GM23338 (cell line): ENCODE data around the gene TWF2. TPM values are rescaled to one million over a fixed set of nuclear protein-coding genes. Genes with fewer than 3 reads are reported as not detected.

Experiments
- ATAC-seq: fragments of 200-7000 bp; cut with Tn5 transposase; 3 replicates; pipeline ENCODE4 v1.9.1; 2020
- DNase-seq: peaks from one replicate; pipeline ENCODE4 v3.0.0-alpha.2; 2015; ENCODE audit warnings: low spot score
- H2AFZ ChIP-seq: fragments of 200-600 bp; sonication (generic); 2 replicates; pipeline ENCODE4 v1.8.0; 2016; ENCODE audit warnings: antibody characterized with exemption, mild to moderate bottlenecking, moderate library complexity
- H3F3A ChIP-seq: fragments of 200-600 bp; sonication (generic); replicated peaks from 2 replicates; pipeline ENCODE4 v1.8.0; 2017; ENCODE audit warnings: antibody characterized with exemption, mixed run types, low read depth
- H3K27ac ChIP-seq: fragments of 200-600 bp; sonication (generic); 2 replicates; pipeline ENCODE4 v1.6.1; 2016; ENCODE audit warnings: low read depth
- H3K27me3 ChIP-seq: fragments of 200-600 bp; sonication (generic); 2 replicates; pipeline ENCODE4 v1.8.0; 2016; ENCODE audit warnings: mild to moderate bottlenecking, mixed run types, moderate library complexity; ENCODE audit not compliant: insufficient read depth
- H3K36me3 ChIP-seq: fragments of 200-600 bp; sonication (generic); 2 replicates; pipeline ENCODE4 v1.8.0; 2016; ENCODE audit warnings: mild to moderate bottlenecking; ENCODE audit not compliant: insufficient read depth
- H3K4me1 ChIP-seq: fragments of 200-600 bp; sonication (generic); 2 replicates; pipeline ENCODE4 v1.8.0; 2016; ENCODE audit warnings: mild to moderate bottlenecking, moderate library complexity; ENCODE audit not compliant: insufficient read depth
- H3K4me2 ChIP-seq: fragments of 200-600 bp; sonication (generic); 2 replicates; pipeline ENCODE4 v1.7.1; 2017; ENCODE audit warnings: mixed run types
- H3K4me3 ChIP-seq: fragments of 200-600 bp; sonication (generic); 2 replicates; pipeline ENCODE4 v1.6.1; 2016; ENCODE audit warnings: mixed run types
- H3K79me2 ChIP-seq: fragments of 200-600 bp; sonication (generic); replicated peaks from 2 replicates; pipeline ENCODE4 v1.8.0; 2017; ENCODE audit warnings: mild to moderate bottlenecking; ENCODE audit not compliant: insufficient read depth
- H3K9me2 ChIP-seq: fragments of 200-600 bp; sonication (generic); 2 replicates; pipeline ENCODE4 v1.8.0; 2017; ENCODE audit not compliant: insufficient read depth
- H4K20me1 ChIP-seq: fragments of 200-600 bp; sonication (generic); replicated peaks from 2 replicates; pipeline ENCODE4 v1.8.0; 2017; ENCODE audit warnings: mild to moderate bottlenecking; ENCODE audit not compliant: insufficient read depth
- H3K27ac Mint-ChIP-seq: 2 replicates; pipeline ENCODE4 v1.8.0; 2020; ENCODE audit warnings: inconsistent platforms, mild to moderate bottlenecking, moderate library complexity, mixed read lengths
- H3K27me3 Mint-ChIP-seq: 3 replicates; pipeline ENCODE4 v1.8.0; 2022; ENCODE audit warnings: low read depth, mild to moderate bottlenecking, moderate library complexity, mixed read lengths, inconsistent platforms; ENCODE audit not compliant: insufficient read depth, poor library complexity
- H3K36me3 Mint-ChIP-seq: 3 replicates; pipeline ENCODE4 v1.8.0; 2021; ENCODE audit warnings: low read depth, mild to moderate bottlenecking, inconsistent platforms, moderate library complexity, mixed read lengths
- H3K4me1 Mint-ChIP-seq: 3 replicates; pipeline ENCODE4 v1.8.0; 2020; ENCODE audit warnings: mild to moderate bottlenecking, inconsistent platforms, mixed read lengths
- H3K4me3 Mint-ChIP-seq: 3 replicates; pipeline ENCODE4 v1.8.0; 2021; ENCODE audit warnings: moderate library complexity, mild to moderate bottlenecking, inconsistent platforms, mixed read lengths
- H3K9me3 Mint-ChIP-seq: 3 replicates; pipeline ENCODE4 v1.8.0; 2020; ENCODE audit warnings: moderate library complexity, mild to moderate bottlenecking, inconsistent platforms, mixed read lengths
- CREB1 ChIP-seq: fragments of 250-450 bp; sonication (Bioruptor Pico); IDR thresholded peaks from 2 replicates; pipeline ENCODE4 v1.5.0; 2020; ENCODE audit warnings: low read depth, mild to moderate bottlenecking, moderate library complexity
- CTCF ChIP-seq, 2 experiments: fragments of 200-600 bp in 1 of 2; sonication (generic) in 1 of 2; conservative IDR thresholded peaks; 2 replicates each; pipeline versions ENCODE4 v1.5.1 to v1.6.1; 2016 to 2017; ENCODE audit warnings: antibody characterized with exemption in 2 of 2, low read depth in 2 of 2, mild to moderate bottlenecking in 2 of 2, moderate library complexity in 1 of 2
- ETS1 ChIP-seq: IDR thresholded peaks from 2 replicates; pipeline ENCODE4 v1.6.1; 2016; ENCODE audit warnings: antibody characterized with exemption
- EZH2 ChIP-seq: fragments of 200-600 bp; sonication (generic); IDR thresholded peaks from one replicate; pipeline ENCODE4 v1.8.0; 2017; ENCODE audit warnings: antibody characterized with exemption, mild to moderate bottlenecking, low read depth; ENCODE audit not compliant: unreplicated experiment
- EZH2phosphoT487 ChIP-seq: fragments of 200-600 bp; sonication (generic); IDR thresholded peaks from one replicate; pipeline ENCODE4 v1.8.1; 2018; ENCODE audit warnings: antibody characterized with exemption; ENCODE audit not compliant: unreplicated experiment
- JUNB ChIP-seq: IDR thresholded peaks from one replicate; pipeline ENCODE4 v1.6.1; 2016; ENCODE audit warnings: antibody characterized with exemption; ENCODE audit not compliant: unreplicated experiment
- NANOG ChIP-seq: IDR thresholded peaks from 2 replicates; pipeline ENCODE4 v1.6.1; 2016; ENCODE audit warnings: antibody characterized with exemption, borderline replicate concordance
- POLR2AphosphoS5 ChIP-seq: IDR thresholded peaks from 2 replicates; pipeline ENCODE4 v1.6.1; 2016; ENCODE audit warnings: antibody characterized with exemption, low read depth
- REST ChIP-seq: IDR thresholded peaks from one replicate; pipeline ENCODE4 v1.6.1; 2018; ENCODE audit warnings: antibody characterized with exemption; ENCODE audit not compliant: unreplicated experiment
- STAT1 ChIP-seq: IDR thresholded peaks from one replicate; pipeline ENCODE4 v1.6.1; 2016; ENCODE audit warnings: antibody characterized with exemption; ENCODE audit not compliant: unreplicated experiment
- ZNF114 ChIP-seq: fragments of 250-450 bp; sonication (Bioruptor Pico); IDR thresholded peaks from 2 replicates; pipeline ENCODE4 v1.5.0; 2020; ENCODE audit warnings: mild to moderate bottlenecking, moderate library complexity
- ZNF331 ChIP-seq: fragments of 250-450 bp; sonication (Bioruptor Pico); IDR thresholded peaks from 2 replicates; pipeline ENCODE4 v1.5.0; 2020; ENCODE audit warnings: low read depth, mild to moderate bottlenecking, moderate library complexity
- ZNF462 ChIP-seq: fragments of 250-450 bp; sonication (Bioruptor Pico); IDR thresholded peaks from 2 replicates; pipeline ENCODE4 v1.5.0; 2020; ENCODE audit warnings: mild to moderate bottlenecking, moderate library complexity
- polyA plus RNA-seq: library from polyadenylated mRNA; unstranded; fragments of >200 nt; fragmentation: Nextera tagmentation; extraction: Ambion mirVana; gene quantifications from 2 replicates; pipeline ENCODE4 v1.2.1, GENCODE V29; 2016
- total RNA-seq: library from RNA; depleted of rRNA; stranded (reverse); fragments of >200 nt; shearing (Covaris generic); gene quantifications from 2 replicates; pipeline ENCODE4 v1.2.3, GENCODE V29; 2014

Gene TWF2
- total and polyA plus RNA-seq, 2 experiments from 2014 or later: 38.9 to 120 TPM

- no peaks in the 10 kb centered on the region for H3K27me3 ChIP-seq
- H3K27ac ChIP-seq: no peak overlapping the region
- H2AFZ ChIP-seq: no peak overlapping the region
- H3F3A ChIP-seq: no peaks in the 10 kb centered on the region
- ATAC-seq: no peak
- Mint-ChIP-seq H3K36me3 (peaks cover 38% of the 10 kb centered on the region), H3K27me3 (peaks cover 7% of the 10 kb centered on the region), H3K27ac (no peak overlapping the region), H3K9me3 (no peaks in the 10 kb centered on the region), H3K4me1 (peaks cover 8% of the 10 kb centered on the region; the same call in 2 of the 3 replicates), H3K4me3 (no peak overlapping the region)
- TF ChIP-seq ZNF462 (no peak), POLR2AphosphoS5 (no peak), CREB1 (CRISPR knock-in tag) (no peak), STAT1 (no peak), JUNB (no peak), NANOG (no peak), EZH2phosphoT487 (no peak), REST (no peak), ZNF331 (CRISPR knock-in tag) (no peak), ZNF114 (CRISPR knock-in tag) (no peak), EZH2 (no peak), CTCF (conservative IDR thresholded peaks at IDR 0.05; ENCODE audit: low read depth in 2 of 2) (no peak), ETS1 (no peak)
- no peak overlapping the region for H3K4me2 ChIP-seq
- H3K9me2 ChIP-seq: no peaks in the 10 kb centered on the region
- H3K4me1 ChIP-seq: peaks cover 3% of the 10 kb centered on the region
- H3K36me3 ChIP-seq: peaks cover 21% of the 10 kb centered on the region
- DNase-seq: no peak
- H3K4me3 ChIP-seq: no peak overlapping the region
- H3K79me2 ChIP-seq: no peaks in the 10 kb centered on the region
- H4K20me1 ChIP-seq: peaks cover 2% of the 10 kb centered on the region; the same call in 1 of the 2 replicates
Observed at GRCh38 chr3:52216585-52217408, 22.2 kb downstream of the TWF2 start.
